Stimulated activated naive CD8-positive, alpha-beta T cell treated with anti-CD3 and anti-CD28 coated beads, Interleukin-15, amount 100 ng/mL, for 72 hours (primary cell): Measurements from ENCODE around the gene YBX2.

Source experiments
- ATAC-seq: fragments of 150-1000 bp; cut with Tn5 transposase; 2 replicates; pipeline ENCODE4 v1.10.0; 2021; ENCODE audit warnings: mild to moderate bottlenecking, moderate library complexity
- DNase-seq, 2 donors: peaks; one replicate each; pipeline ENCODE4 v3.0.0; 2021 to 2022
- H3K27ac Mint-ChIP-seq, 2 donors: one replicate each; pipeline ENCODE4 v1.8.0; 2022; ENCODE audit warnings: mild to moderate bottlenecking in 2 of 2, mixed read lengths in 2 of 2, moderate library complexity in 2 of 2
- H3K27me3 Mint-ChIP-seq: one replicate; pipeline ENCODE4 v1.8.0; 2022; ENCODE audit warnings: mixed read lengths
- H3K4me1 Mint-ChIP-seq: one replicate; pipeline ENCODE4 v1.8.0; 2022; ENCODE audit warnings: mild to moderate bottlenecking, mixed read lengths
- H3K4me3 Mint-ChIP-seq, 2 donors: one replicate each; pipeline ENCODE4 v1.8.0; 2022; ENCODE audit warnings: mild to moderate bottlenecking in 2 of 2, mixed read lengths in 2 of 2, moderate library complexity in 1 of 2
- H3K9me3 Mint-ChIP-seq, 2 donors: one replicate each; pipeline ENCODE4 v1.8.0; 2022; ENCODE audit warnings: mixed read lengths in 2 of 2

YBX2 gene

GRCh38 chr17:7263801-7264078, 30.7 kb downstream of the YBX2 start:
- peaks cover 50% of the 10 kb centered on the region for H3K4me1 Mint-ChIP-seq
- H3K4me3 Mint-ChIP-seq, result peak overlapping the region; percentile 70 to 84
- H3K27me3 Mint-ChIP-seq, result peaks cover 28% of the 10 kb centered on the region
- no peaks in the 10 kb centered on the region for H3K9me3 Mint-ChIP-seq
- DNase-seq (no peak), ATAC-seq (no peak)
- no peak overlapping the region for H3K27ac Mint-ChIP-seq

- H3K9me3 Mint-ChIP-seq, result no peaks in the 10 kb centered on the region
- H3K4me3 Mint-ChIP-seq, result peak overlapping the region; percentile 70 to 84
- ATAC-seq, result no peak
- H3K27ac Mint-ChIP-seq, result peak overlapping the region; percentile 4 to 54
- H3K4me1 Mint-ChIP-seq, result peaks cover 54% of the 10 kb centered on the region
- DNase-seq, result no peak
- H3K27me3 Mint-ChIP-seq, result peaks cover 28% of the 10 kb centered on the region
These were observed 31.3 kb downstream of the YBX2 start for GRCh38 chr17:7262935-7263800.

GRCh38 chr17:7262192-7262934, 32.1 kb downstream of the YBX2 start, which contains the start of gene CLDN7:
Gene CLDN7, minus strand, starts transcription at chr17:7262478. Its CDS starts 435 bp downstream, at chr17:7262043.
- Mint-ChIP-seq H3K4me3 (peak within 1 kb of the TSS; percentile 83 to 84), H3K4me1 (peaks cover 54% of the 10 kb centered on the region), H3K27ac (peak within 1 kb of the TSS; percentile 64 to 74), H3K9me3 (no peaks in the 10 kb centered on the region), H3K27me3 (peaks cover 28% of the 10 kb centered on the region)
- no peak for ATAC-seq
- no peak for DNase-seq

GRCh38 chr17:7261379-7262191, 32.9 kb downstream of the YBX2 start:
- Mint-ChIP-seq H3K4me1 (peaks cover 54% of the 10 kb centered on the region), H3K27ac (peak overlapping the region; percentile 64 to 91), H3K9me3 (no peaks in the 10 kb centered on the region), H3K27me3 (peaks cover 28% of the 10 kb centered on the region), H3K4me3 (peak overlapping the region; percentile 82 to 83)
- DNase-seq (peak in 1 of 2 donors; percentile 55), ATAC-seq (peak; percentile 78)

GRCh38 chr17:7260651-7261378, 33.6 kb downstream of the YBX2 start:
- Mint-ChIP-seq H3K4me3 (peak overlapping the region; percentile 76 to 80), H3K4me1 (peaks cover 54% of the 10 kb centered on the region), H3K27me3 (peaks cover 28% of the 10 kb centered on the region), H3K27ac (peak overlapping the region; percentile 64 to 91), H3K9me3 (no peaks in the 10 kb centered on the region)
- DNase-seq (peak in 1 of 2 donors; percentile 62), ATAC-seq (peak; percentile 77)

GRCh38 chr17:7260151-7260550, 34.3 kb downstream of the YBX2 start:
- peak overlapping the region; percentile 64 to 78 for H3K27ac Mint-ChIP-seq

GRCh38 chr17:7259555-7259889, 34.9 kb downstream of the YBX2 start:
- peaks cover 28% of the 10 kb centered on the region for H3K27me3 Mint-ChIP-seq
- peak overlapping the region in 1 of 2 donors; percentile 81 for H3K27ac Mint-ChIP-seq
- peak overlapping the region in 1 of 2 donors; percentile 25 for H3K4me3 Mint-ChIP-seq

More at GRCh38 chr17:7260151-7260550, 34.3 kb downstream of the YBX2 start:
- Mint-ChIP-seq H3K4me3 (peak overlapping the region; percentile 76 to 80), H3K9me3 (no peaks in the 10 kb centered on the region), H3K4me1 (peaks cover 54% of the 10 kb centered on the region), H3K27me3 (peaks cover 28% of the 10 kb centered on the region)
- ATAC-seq (no peak), DNase-seq (no peak)

GRCh38 chr17:7258731-7259554, 35.5 kb downstream of the YBX2 start:
- Mint-ChIP-seq H3K9me3 (no peaks in the 10 kb centered on the region), H3K4me3 (peak overlapping the region in 1 of 2 donors; percentile 25), H3K27ac (peak overlapping the region in 1 of 2 donors; percentile 68), H3K4me1 (peaks cover 62% of the 10 kb centered on the region), H3K27me3 (peaks cover 23% of the 10 kb centered on the region)
- DNase-seq, result no peak
- ATAC-seq, result no peak

More at GRCh38 chr17:7259555-7259889, 34.9 kb downstream of the YBX2 start:
- Mint-ChIP-seq H3K9me3 (no peaks in the 10 kb centered on the region), H3K4me1 (peaks cover 59% of the 10 kb centered on the region)
- ATAC-seq (no peak), DNase-seq (no peak)

- H3K4me1 Mint-ChIP-seq, result peaks cover 60% of the 10 kb centered on the region
- peaks cover 3% of the 10 kb centered on the region for H3K27me3 Mint-ChIP-seq
- no peak for DNase-seq
- H3K4me3 Mint-ChIP-seq, result no peak overlapping the region
- no peak overlapping the region for H3K27ac Mint-ChIP-seq
- ATAC-seq, result no peak
- H3K9me3 Mint-ChIP-seq, result no peaks in the 10 kb centered on the region
These were observed 37.5 kb downstream of the YBX2 start for GRCh38 chr17:7256766-7257456.

- Mint-ChIP-seq H3K4me3 (peak overlapping the region in 1 of 2 donors; percentile 43), H3K9me3 (no peaks in the 10 kb centered on the region), H3K27me3 (no peaks in the 10 kb centered on the region), H3K27ac (peak overlapping the region; percentile 14 to 79), H3K4me1 (peaks cover 52% of the 10 kb centered on the region)
- no peak for ATAC-seq
- DNase-seq, result no peak
These were observed 39.9 kb downstream of the YBX2 start for GRCh38 chr17:7254511-7254910.

- H3K4me3 Mint-ChIP-seq, result peak overlapping the region; percentile 94 to 99
- DNase-seq (no peak), ATAC-seq (no peak)
- no peaks in the 10 kb centered on the region for H3K27me3 Mint-ChIP-seq
- peak overlapping the region; percentile 98 to 100 for H3K27ac Mint-ChIP-seq
- no peaks in the 10 kb centered on the region for H3K9me3 Mint-ChIP-seq
- peaks cover 51% of the 10 kb centered on the region for H3K4me1 Mint-ChIP-seq
These were observed 41.4 kb downstream of the YBX2 start for GRCh38 chr17:7253082-7253481.

GRCh38 chr17:7252176-7253043, 42.0 kb downstream of the YBX2 start, which contains the start of gene ELP5:
Gene ELP5, plus strand, starts transcription at chr17:7252215. Its CDS starts 336 bp downstream, at chr17:7252551.
- Mint-ChIP-seq H3K27ac (peak within 1 kb of the TSS; percentile 98 to 100), H3K9me3 (no peaks in the 10 kb centered on the region), H3K27me3 (no peaks in the 10 kb centered on the region), H3K4me3 (peak within 1 kb of the TSS; percentile 94 to 99), H3K4me1 (peaks cover 51% of the 10 kb centered on the region)
- peak; percentile 79 for ATAC-seq
- peak; percentile 92 to 93 for DNase-seq
